ENCODE results near the gene C10orf120.

Gene C10orf120

GRCh38 chr10:122699796-122700455 lies at the start of gene C10orf120:
C10orf120 (minus strand) TSS chr10:122699846; CDS start chr10:122699790, 56 bp downstream.
- no peak for DNase-seq

- no peak for DNase-seq
These were observed 48.9 kb upstream of the C10orf120 start for GRCh38 chr10:122748496-122748895.

- DNase-seq: no peak
These were observed 46.8 kb upstream of the C10orf120 start for GRCh38 chr10:122746408-122746807.

GRCh38 chr10:122744257-122744656 lies 44.6 kb upstream of the C10orf120 start:
- DNase-seq: no peak

GRCh38 chr10:122740640-122741039 lies 41.0 kb upstream of the C10orf120 start:
- no peak for DNase-seq

- no peak for DNase-seq
These were observed 38.4 kb upstream of the C10orf120 start for GRCh38 chr10:122738031-122738430.

GRCh38 chr10:122733931-122734665 lies 34.5 kb upstream of the C10orf120 start:
- DNase-seq: no peak

- no peak for DNase-seq
These were observed 33.8 kb upstream of the C10orf120 start for GRCh38 chr10:122733443-122733842.

GRCh38 chr10:122730238-122730637 lies 30.6 kb upstream of the C10orf120 start:
- DNase-seq: no peak

- no peak for DNase-seq
These were observed 29.5 kb upstream of the C10orf120 start for GRCh38 chr10:122729126-122729525.

GRCh38 chr10:122727426-122727825 lies 27.8 kb upstream of the C10orf120 start:
- DNase-seq: no peak

GRCh38 chr10:122725768-122726167 lies 26.1 kb upstream of the C10orf120 start:
- DNase-seq: no peak

GRCh38 chr10:122725006-122725405 lies 25.4 kb upstream of the C10orf120 start:
- no peak for DNase-seq

GRCh38 chr10:122721111-122721510 lies 21.5 kb upstream of the C10orf120 start:
- no peak for DNase-seq

GRCh38 chr10:122716025-122716424 lies 16.4 kb upstream of the C10orf120 start:
- no peak for DNase-seq

GRCh38 chr10:122715576-122715975 lies 15.9 kb upstream of the C10orf120 start:
- no peak for DNase-seq

- DNase-seq: no peak
These were observed 13.6 kb upstream of the C10orf120 start for GRCh38 chr10:122713091-122713885.

GRCh38 chr10:122710576-122710975 lies 10.9 kb upstream of the C10orf120 start:
- DNase-seq: no peak

- no peak for DNase-seq
These were observed 10.3 kb upstream of the C10orf120 start for GRCh38 chr10:122709971-122710370.

GRCh38 chr10:122707535-122707934 lies 7.9 kb upstream of the C10orf120 start:
- no peak for DNase-seq

- DNase-seq: no peak
These were observed 7.3 kb upstream of the C10orf120 start for GRCh38 chr10:122706947-122707346.

GRCh38 chr10:122706467-122706866 lies 6.8 kb upstream of the C10orf120 start:
- DNase-seq: no peak
